Ammon's horn (tissue), 1 donor: ENCODE data around the gene SLC9A8.
A peak's percentile ranks its signal among the peaks of the same experiment; 100 is the strongest.
"Not testable (repeated sequence)": the region's sequence is repeated elsewhere in the genome, so short reads cannot be mapped to it uniquely, and the experiment has no call there.

ENCODE experiments used
- DNase-seq: peaks from one replicate; pipeline ENCODE4 v3.0.0-alpha.2; 2016; ENCODE audit warnings: low spot score

The SLC9A8 gene

GRCh38 chr20:49812507-49813304 is at the start of gene SLC9A8:
TSS of gene SLC9A8 (plus strand) at chr20:49812828. CDS start at chr20:49812923, 95 bp downstream.
- peak; percentile 92 for DNase-seq

GRCh38 chr20:49762940-49763766 is 49.5 kb upstream of the SLC9A8 start:
- DNase-seq, result no peak

GRCh38 chr20:49765413-49765736 is 47.3 kb upstream of the SLC9A8 start:
- DNase-seq, result no peak

- no peak for DNase-seq
Observed at GRCh38 chr20:49765846-49766541, 46.6 kb upstream of the SLC9A8 start.

GRCh38 chr20:49766979-49767521 is 45.6 kb upstream of the SLC9A8 start:
- DNase-seq, result no peak

- DNase-seq, result no peak
Observed at GRCh38 chr20:49768204-49769047, 44.2 kb upstream of the SLC9A8 start.

- no peak for DNase-seq
Observed at GRCh38 chr20:49769048-49769581, 43.5 kb upstream of the SLC9A8 start.

GRCh38 chr20:49770634-49771033 is 42.0 kb upstream of the SLC9A8 start:
- DNase-seq, result no peak

- not testable (repeated sequence) for DNase-seq
Observed at GRCh38 chr20:49774213-49774612, 38.4 kb upstream of the SLC9A8 start.

- no peak for DNase-seq
Observed at GRCh38 chr20:49775229-49775693, 37.4 kb upstream of the SLC9A8 start.

- DNase-seq, result no peak
Observed at GRCh38 chr20:49779972-49780371, 32.7 kb upstream of the SLC9A8 start.

GRCh38 chr20:49781676-49782075 is 31.0 kb upstream of the SLC9A8 start:
- no peak for DNase-seq

- DNase-seq, result not testable (repeated sequence)
Observed at GRCh38 chr20:49782439-49782838, 30.2 kb upstream of the SLC9A8 start.

GRCh38 chr20:49783021-49783995 is 29.3 kb upstream of the SLC9A8 start:
- not testable (repeated sequence) for DNase-seq

- no peak for DNase-seq
Observed at GRCh38 chr20:49784291-49784690, 28.3 kb upstream of the SLC9A8 start.

GRCh38 chr20:49785149-49785851 is 27.3 kb upstream of the SLC9A8 start:
- no peak for DNase-seq

- no peak for DNase-seq
Observed at GRCh38 chr20:49785852-49786175, 26.8 kb upstream of the SLC9A8 start.

- no peak for DNase-seq
Observed at GRCh38 chr20:49786196-49786595, 26.4 kb upstream of the SLC9A8 start.

- no peak for DNase-seq
Observed at GRCh38 chr20:49786668-49787370, 25.8 kb upstream of the SLC9A8 start.
